Upper lobe of left lung (tissue), 6 donors: ENCODE measurements around the gene CEP95. TPM values are rescaled to one million over a fixed set of nuclear protein-coding genes. Genes with fewer than 3 reads are reported as not detected.
"Not testable (repeated sequence)": the region's sequence is repeated elsewhere in the genome, so short reads cannot be mapped to it uniquely, and the experiment has no call there.

Experiments used
- ATAC-seq, 2 donors: fragments of 200-7000 bp; cut with Tn5 transposase; one replicate each; pipeline ENCODE4 v1.9.1; 2022; ENCODE audit warnings: mild to moderate bottlenecking in 2 of 2, moderate library complexity in 2 of 2; ENCODE audit not compliant: low FRiP score in 2 of 2
- DNase-seq, 2 donors: peaks; one replicate each; pipeline ENCODE4 v3.0.0-alpha.2; 2019 to 2020
- H3K27ac ChIP-seq, 4 donors: fragments of 200-600 bp; sonication (generic); one replicate each; pipeline ENCODE4 v1.5.1; 2016 to 2019
- H3K27me3 ChIP-seq, 4 donors: fragments of 200-600 bp; sonication (generic); one replicate each; pipeline ENCODE4 v1.5.1; 2017 to 2019
- H3K36me3 ChIP-seq, 4 donors: fragments of 200-600 bp; sonication (generic); one replicate each; pipeline ENCODE4 v1.5.1; 2016 to 2019
- H3K4me1 ChIP-seq, 4 donors: fragments of 200-600 bp; sonication (generic); one replicate each; pipeline ENCODE4 v1.5.1; 2018 to 2019
- H3K4me3 ChIP-seq, 4 donors: fragments of 200-600 bp; sonication (generic); one replicate each; pipeline ENCODE4 v1.5.1; 2017 to 2019; ENCODE audit warnings: mild to moderate bottlenecking in 2 of 4, moderate library complexity in 1 of 4
- H3K9me3 ChIP-seq, 4 donors: fragments of 200-600 bp; sonication (generic); one replicate each; pipeline ENCODE4 v1.5.1; 2018 to 2019
- EP300 ChIP-seq, 4 donors: sonication (generic); formaldehyde crosslinking; IDR thresholded peaks; one replicate each; pipeline ENCODE4 v1.5.1; 2017; ENCODE audit warnings: antibody characterized with exemption in 4 of 4, control low read depth in 2 of 4
- POLR2A ChIP-seq, 4 donors: fragments of 450-650 bp; IDR thresholded peaks; one replicate each; pipeline ENCODE4 v1.5.1; 2016 to 2017; ENCODE audit warnings: antibody characterized with exemption in 4 of 4, mild to moderate bottlenecking in 2 of 4
- POLR2AphosphoS5 ChIP-seq, 2 donors: sonication (generic); formaldehyde crosslinking; IDR thresholded peaks; one replicate each; pipeline ENCODE4 v1.5.1; 2017; ENCODE audit warnings: antibody characterized with exemption in 2 of 2
- WGBS, 2 donors: methylation state at CpG; one replicate each; pipeline ENCODE4 v1.1.5; 2017 to 2018; 5-methylcytosine and 5-hydroxymethylcytosine counted together
- total RNA-seq, 6 donors: library from RNA; depleted of rRNA in 4 of 6; stranded (reverse); fragments of >200 nt in 4 of 6; gene quantifications; one replicate each; pipeline versions ENCODE4 v1.1.0 to v1.2.1, GENCODE V29; 2016 to 2021
- TF ChIP-seq, protein P1 (sequence below), 6 experiments: fragments of 450-650 bp in 4 of 6; fragments of 200-600 bp in 2 of 6; sonication (generic) in 2 of 6; IDR thresholded peaks; one replicate each; pipeline ENCODE4 v1.5.1; 2016 to 2019; ENCODE audit warnings: antibody characterized with exemption in 6 of 6
- donor health status: DM: no; HTN: no; CAD: no; lungs with moderate emphysema.
- donor health status: DM: no; HTN: yes; CAD: no; lungs with severe emphysema.

Gene CEP95
- total RNA-seq, 6 donors from 2014 or later: 24.3 to 168 (median 35.7) TPM

DNA sequence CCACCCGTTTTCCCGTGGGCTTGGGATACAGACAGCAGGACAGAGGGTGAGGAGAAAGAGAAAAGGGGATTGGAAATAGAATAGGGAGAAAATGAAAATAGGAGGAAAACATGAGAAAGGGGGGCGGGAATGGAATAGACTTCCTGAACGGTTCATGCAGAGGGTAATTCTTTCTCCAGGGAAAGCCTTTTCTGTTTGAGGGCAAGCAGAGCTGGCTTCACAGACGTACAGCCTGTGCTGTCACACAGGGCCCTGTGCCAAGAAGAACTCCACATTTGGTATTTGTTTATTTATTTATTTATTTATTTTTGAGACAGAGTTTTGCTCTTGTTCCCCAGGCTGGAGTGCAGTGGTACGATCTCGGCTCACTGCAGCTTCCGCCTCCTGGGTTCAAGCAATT, 45.8 kb upstream of the CEP95 start:
- Histone ChIP-seq H3K4me3 (no peak overlapping the region), H3K27me3 (no peaks in the 10 kb centered on the region), H3K4me1 (peaks cover 0 to 15% (median 4%) of the 10 kb centered on the region in 4 donors), H3K36me3 (no peaks in the 10 kb centered on the region), H3K27ac (no peak overlapping the region), H3K9me3 (no peaks in the 10 kb centered on the region)
- TF ChIP-seq EP300 (IDR thresholded peaks at IDR 0.05): no peak
- no peak for TF ChIP-seq POLR2AphosphoS5 (IDR thresholded peaks at IDR 0.05)
- no peak for TF ChIP-seq POLR2A (IDR thresholded peaks at IDR 0.05)
- TF ChIP-seq, protein P1, sequence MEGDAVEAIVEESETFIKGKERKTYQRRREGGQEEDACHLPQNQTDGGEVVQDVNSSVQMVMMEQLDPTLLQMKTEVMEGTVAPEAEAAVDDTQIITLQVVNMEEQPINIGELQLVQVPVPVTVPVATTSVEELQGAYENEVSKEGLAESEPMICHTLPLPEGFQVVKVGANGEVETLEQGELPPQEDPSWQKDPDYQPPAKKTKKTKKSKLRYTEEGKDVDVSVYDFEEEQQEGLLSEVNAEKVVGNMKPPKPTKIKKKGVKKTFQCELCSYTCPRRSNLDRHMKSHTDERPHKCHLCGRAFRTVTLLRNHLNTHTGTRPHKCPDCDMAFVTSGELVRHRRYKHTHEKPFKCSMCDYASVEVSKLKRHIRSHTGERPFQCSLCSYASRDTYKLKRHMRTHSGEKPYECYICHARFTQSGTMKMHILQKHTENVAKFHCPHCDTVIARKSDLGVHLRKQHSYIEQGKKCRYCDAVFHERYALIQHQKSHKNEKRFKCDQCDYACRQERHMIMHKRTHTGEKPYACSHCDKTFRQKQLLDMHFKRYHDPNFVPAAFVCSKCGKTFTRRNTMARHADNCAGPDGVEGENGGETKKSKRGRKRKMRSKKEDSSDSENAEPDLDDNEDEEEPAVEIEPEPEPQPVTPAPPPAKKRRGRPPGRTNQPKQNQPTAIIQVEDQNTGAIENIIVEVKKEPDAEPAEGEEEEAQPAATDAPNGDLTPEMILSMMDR (IDR thresholded peaks at IDR 0.05): no peak
- ATAC-seq: no peak
- 80% methylated on average over 8 of the region's 8 CpGs for WGBS, 2 donors
- no peak for DNase-seq

GRCh38 chr17:64461788-64462187, 45.0 kb upstream of the CEP95 start:
- TF ChIP-seq EP300 (IDR thresholded peaks at IDR 0.05) (no peak), POLR2AphosphoS5 (IDR thresholded peaks at IDR 0.05) (no peak), POLR2A (IDR thresholded peaks at IDR 0.05) (no peak)
- TF ChIP-seq, protein P1 (IDR thresholded peaks at IDR 0.05): no peak
- H3K27ac ChIP-seq: no peak overlapping the region
- no peak for ATAC-seq
- peaks cover 0 to 6% (median 0%) of the 10 kb centered on the region in 4 donors for H3K36me3 ChIP-seq
- H3K27me3 ChIP-seq: no peaks in the 10 kb centered on the region
- no peaks in the 10 kb centered on the region for H3K9me3 ChIP-seq
- peaks cover 0 to 7% (median under 1%) of the 10 kb centered on the region in 4 donors for H3K4me1 ChIP-seq
- DNase-seq: no peak
- WGBS, 2 donors: 59 to 66% methylated on average over 6 of the region's 6 CpGs
- H3K4me3 ChIP-seq: no peak overlapping the region

DNA sequence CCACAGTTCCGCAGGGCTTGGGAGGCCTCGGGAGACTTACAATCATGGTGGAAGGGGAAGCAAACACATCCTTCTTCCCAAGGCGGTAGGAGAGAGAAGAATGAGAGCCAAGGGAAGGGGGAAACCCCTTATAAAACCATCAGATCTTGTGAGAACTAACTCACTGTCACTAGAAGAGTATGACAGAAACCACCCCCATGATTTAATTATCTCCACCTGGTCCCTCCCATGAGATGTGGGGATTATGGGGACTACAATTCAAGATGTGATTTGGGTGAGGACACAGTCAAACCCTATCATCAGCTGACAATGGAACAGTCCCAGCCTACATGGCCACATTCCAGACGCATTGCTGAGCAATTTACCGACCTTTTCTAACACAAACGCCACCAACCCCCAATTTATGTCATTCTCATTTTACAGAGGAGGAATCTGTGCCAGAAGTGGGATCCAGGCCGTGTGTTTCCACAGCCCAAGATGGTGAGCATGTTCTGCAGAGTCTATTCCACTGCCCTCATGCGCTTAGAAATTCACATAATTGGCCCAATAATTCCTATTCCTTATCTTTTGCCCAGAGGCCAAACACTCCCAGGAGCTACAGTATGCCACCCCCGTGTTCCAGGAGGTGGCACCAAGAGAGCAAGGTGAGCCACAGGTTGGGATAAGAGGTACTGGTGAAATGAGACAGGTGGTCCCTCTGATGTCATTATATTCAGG, 40.6 kb upstream of the CEP95 start:
- no peak overlapping the region for H3K27ac ChIP-seq
- ATAC-seq (no peak), DNase-seq (no peak)
- 74 to 75% methylated on average over 9 of the region's 9 CpGs for WGBS, 2 donors
- H3K27me3 ChIP-seq: no peaks in the 10 kb centered on the region
- TF ChIP-seq POLR2A (IDR thresholded peaks at IDR 0.05): no peak
- TF ChIP-seq, protein P1 (IDR thresholded peaks at IDR 0.05): no peak
- TF ChIP-seq POLR2AphosphoS5 (IDR thresholded peaks at IDR 0.05): no peak
- TF ChIP-seq EP300 (IDR thresholded peaks at IDR 0.05): no peak
- no peak overlapping the region for H3K4me3 ChIP-seq
- no peaks in the 10 kb centered on the region for H3K4me1 ChIP-seq
- H3K9me3 ChIP-seq: no peaks in the 10 kb centered on the region
- peaks cover 0 to 19% (median 0%) of the 10 kb centered on the region in 4 donors for H3K36me3 ChIP-seq

DNA sequence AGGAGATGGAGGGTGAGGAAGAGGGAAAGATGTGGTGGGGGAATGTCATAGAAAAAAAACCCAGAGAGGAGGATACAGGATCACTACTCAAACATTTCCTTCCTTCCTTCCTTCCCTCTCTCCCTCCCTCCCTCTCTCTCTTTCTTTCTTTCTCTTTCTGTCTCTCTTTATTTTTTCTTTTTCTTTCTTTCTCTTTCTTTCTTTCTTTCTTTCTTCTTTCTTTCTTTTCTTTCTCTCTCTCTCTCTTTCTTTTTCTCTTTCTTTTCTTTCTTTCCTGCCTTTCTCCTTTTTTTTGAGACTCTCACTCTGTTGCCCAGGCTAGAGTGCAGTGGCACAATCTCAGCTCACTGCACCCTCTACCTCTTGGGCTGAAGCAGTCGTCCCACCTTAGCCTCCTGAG, 39.9 kb upstream of the CEP95 start:
- H3K4me3 ChIP-seq, DNase-seq, H3K27ac ChIP-seq, H3K27me3 ChIP-seq, H3K9me3 ChIP-seq, ATAC-seq, H3K4me1 ChIP-seq: not testable (repeated sequence)
- 65 to 75% methylated on average over 1 of the region's 1 CpG for WGBS, 2 donors
- H3K36me3 ChIP-seq: peaks cover 0 to 19% (median 0%) of the 10 kb centered on the region in 4 donors

DNA sequence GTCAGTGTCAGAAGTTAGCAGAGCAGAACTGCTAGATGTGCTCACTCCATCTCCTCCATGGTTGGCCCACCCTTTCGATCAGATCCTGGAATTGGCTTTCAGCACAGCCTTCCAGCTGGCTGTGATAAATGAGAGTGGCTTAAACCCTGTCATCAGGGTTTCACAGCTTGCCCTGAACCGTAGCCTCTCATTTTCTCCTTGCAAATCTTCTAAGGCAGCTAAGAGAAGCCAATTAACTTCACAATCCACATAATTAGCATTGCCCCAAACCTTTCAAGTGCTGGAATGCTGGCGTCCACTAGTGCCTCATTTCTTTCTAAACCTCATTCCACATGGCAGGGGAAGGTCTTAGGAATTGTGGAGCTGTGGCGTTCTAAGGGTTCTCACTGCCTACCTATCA, 36.2 kb upstream of the CEP95 start:
- WGBS, 2 donors: 74 to 96% methylated on average over 4 of the region's 4 CpGs
- Histone ChIP-seq H3K4me3 (no peak overlapping the region), H3K27ac (no peak overlapping the region), H3K4me1 (no peaks in the 10 kb centered on the region), H3K27me3 (no peaks in the 10 kb centered on the region), H3K36me3 (peaks cover 0 to 19% (median 0%) of the 10 kb centered on the region in 4 donors), H3K9me3 (no peaks in the 10 kb centered on the region)
- ATAC-seq (no peak), DNase-seq (no peak)
- TF ChIP-seq EP300 (IDR thresholded peaks at IDR 0.05) (no peak), POLR2A (IDR thresholded peaks at IDR 0.05) (no peak), POLR2AphosphoS5 (IDR thresholded peaks at IDR 0.05) (no peak)
- TF ChIP-seq, protein P1 (IDR thresholded peaks at IDR 0.05): no peak
